Vagina (tissue), 2 donors: ENCODE measurements around the gene MEGF6.

Experiments
- POLR2A ChIP-seq, 2 donors: fragments of 450-650 bp; IDR thresholded peaks; one replicate each; pipeline ENCODE4 v1.6.1; 2017; ENCODE audit warnings: antibody characterized with exemption in 2 of 2, mild to moderate bottlenecking in 2 of 2, moderate library complexity in 2 of 2
- POLR2AphosphoS5 ChIP-seq, 2 donors: sonication (generic); formaldehyde crosslinking; IDR thresholded peaks; one replicate each; pipeline ENCODE4 v1.9.0; 2017; ENCODE audit warnings: antibody characterized with exemption in 2 of 2, mild to moderate bottlenecking in 2 of 2, low read depth in 1 of 2; ENCODE audit not compliant: insufficient read depth in 1 of 2
- TF ChIP-seq, protein P1 (sequence below), 3 experiments: fragments of 450-650 bp in 2 of 3; fragments of 200-600 bp in 1 of 3; sonication (generic) in 1 of 3; IDR thresholded peaks; one replicate each; pipeline ENCODE4 v1.5.1; 2017 to 2019; ENCODE audit warnings: antibody characterized with exemption in 3 of 3, mild to moderate bottlenecking in 2 of 3, moderate library complexity in 2 of 3

DNA sequence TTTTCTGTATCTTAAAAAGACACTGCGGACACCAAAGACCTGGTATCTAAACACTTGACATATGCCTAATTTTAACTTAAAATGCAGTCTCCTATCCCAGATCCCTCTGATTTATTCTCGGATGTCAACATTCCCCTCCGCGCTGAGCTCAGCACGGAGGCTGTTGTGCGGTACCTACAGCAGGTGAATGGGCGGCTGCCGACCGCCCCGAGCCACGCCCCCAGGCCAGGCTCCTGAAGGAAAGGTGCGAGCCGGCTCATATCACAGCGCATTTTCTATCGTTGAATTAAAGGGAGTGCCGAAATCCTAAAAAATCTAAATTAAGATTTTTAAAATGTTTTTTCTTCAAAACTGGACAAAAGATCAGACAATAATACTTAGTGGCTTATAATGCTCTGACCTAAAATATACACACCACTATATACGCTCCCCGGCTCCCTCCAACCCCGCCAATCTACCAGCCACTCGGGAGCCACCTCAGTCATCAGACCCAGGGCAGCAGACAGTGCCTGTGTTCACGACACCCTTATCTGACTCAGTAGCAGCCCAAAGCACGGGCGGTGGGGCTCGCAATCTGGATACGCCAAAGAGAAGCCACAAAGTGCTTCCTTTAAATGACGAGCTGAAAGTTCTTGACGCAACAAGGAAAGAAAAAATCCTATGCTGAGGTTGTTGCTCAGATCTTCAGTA, 34.5 kb upstream of the MEGF6 start:
- TF ChIP-seq, protein P1, sequence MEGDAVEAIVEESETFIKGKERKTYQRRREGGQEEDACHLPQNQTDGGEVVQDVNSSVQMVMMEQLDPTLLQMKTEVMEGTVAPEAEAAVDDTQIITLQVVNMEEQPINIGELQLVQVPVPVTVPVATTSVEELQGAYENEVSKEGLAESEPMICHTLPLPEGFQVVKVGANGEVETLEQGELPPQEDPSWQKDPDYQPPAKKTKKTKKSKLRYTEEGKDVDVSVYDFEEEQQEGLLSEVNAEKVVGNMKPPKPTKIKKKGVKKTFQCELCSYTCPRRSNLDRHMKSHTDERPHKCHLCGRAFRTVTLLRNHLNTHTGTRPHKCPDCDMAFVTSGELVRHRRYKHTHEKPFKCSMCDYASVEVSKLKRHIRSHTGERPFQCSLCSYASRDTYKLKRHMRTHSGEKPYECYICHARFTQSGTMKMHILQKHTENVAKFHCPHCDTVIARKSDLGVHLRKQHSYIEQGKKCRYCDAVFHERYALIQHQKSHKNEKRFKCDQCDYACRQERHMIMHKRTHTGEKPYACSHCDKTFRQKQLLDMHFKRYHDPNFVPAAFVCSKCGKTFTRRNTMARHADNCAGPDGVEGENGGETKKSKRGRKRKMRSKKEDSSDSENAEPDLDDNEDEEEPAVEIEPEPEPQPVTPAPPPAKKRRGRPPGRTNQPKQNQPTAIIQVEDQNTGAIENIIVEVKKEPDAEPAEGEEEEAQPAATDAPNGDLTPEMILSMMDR (IDR thresholded peaks at IDR 0.05) = no peak
- no peak for TF ChIP-seq POLR2A (IDR thresholded peaks at IDR 0.05)
- no peak for TF ChIP-seq POLR2AphosphoS5 (IDR thresholded peaks at IDR 0.05; ENCODE audit: insufficient read depth in 1 of 2, low read depth in 1 of 2)
